K562 (cell line): ENCODE data around the gene PTHLH. TPM values are rescaled to one million over a fixed set of nuclear protein-coding genes. Genes with fewer than 3 reads are reported as not detected.

ENCODE experiments used
- CREM ChIP-seq: IDR thresholded peaks from 2 replicates; pipeline ENCODE4 v1.6.1; 2014; ENCODE audit warnings: antibody characterized with exemption, low read depth
- EP400 ChIP-seq: fragments of 450-650 bp; IDR thresholded peaks from 2 replicates; pipeline ENCODE4 v1.6.1; 2017; ENCODE audit warnings: antibody characterized with exemption, mild to moderate bottlenecking, moderate library complexity
- POLR2G ChIP-seq: fragments of 200-400 bp; formaldehyde crosslinking; IDR thresholded peaks from 2 replicates; pipeline ENCODE4 v1.6.1; 2017; ENCODE audit warnings: low read depth, mild to moderate bottlenecking, antibody characterized with exemption, low read length, moderate library complexity
- RFX7 ChIP-seq: fragments of 250-450 bp; sonication (Bioruptor Pico); IDR thresholded peaks from 2 replicates; pipeline ENCODE4 v1.5.1; 2021; ENCODE audit warnings: mild to moderate bottlenecking
- SMARCE1 ChIP-seq: fragments of 450-650 bp; IDR thresholded peaks from 2 replicates; pipeline ENCODE4 v1.7.1; 2016; ENCODE audit warnings: mild to moderate bottlenecking
- ZFX ChIP-seq: sonication (generic); formaldehyde crosslinking; IDR thresholded peaks from 2 replicates; pipeline ENCODE4 v1.8.0; 2022; ENCODE audit warnings: mild to moderate bottlenecking, missing genetic modification reagents, moderate library complexity
- polyA plus RNA-seq, 8 experiments: library from polyadenylated mRNA; depleted of rRNA in 4 of 8; stranded (reverse) in 5 of 8; unstranded in 3 of 8; fragments of >200 nt; fragmentation: Nextera tagmentation in 2 of 8; fragmentation: Illumina TruSeq in 1 of 8; extraction: Ambion mirVana in 2 of 8; extraction: Trizol in 1 of 8; gene quantifications; 2 replicates each; pipeline versions ENCODE4 v1.2.1 to v1.2.3, GENCODE V29; 2011 to 2014; ENCODE audit warnings: inconsistent platforms in 1 of 8, missing spikeins in 1 of 8
- total RNA-seq, 7 experiments: library from RNA; depleted of rRNA in 6 of 7; stranded (reverse); fragments of >200 nt in 6 of 7; fragmentation: Illumina TruSeq in 2 of 7; extraction: Trizol in 2 of 7; gene quantifications; 2 replicates each; pipeline versions ENCODE4 v1.2.1 to v1.2.3, GENCODE V29; 2011 to 2021; ENCODE audit warnings: low replicate concordance in 1 of 7
- TF ChIP-seq, protein P1 (sequence below): fragments of 200-800 bp; sonication (Bioruptor generic); IDR thresholded peaks from 2 replicates; pipeline ENCODE4 v1.6.1; 2017; ENCODE audit warnings: missing genetic modification characterization, missing compliant biosample characterization
- TF ChIP-seq, protein P2 (sequence below): fragments of 250-450 bp; sonication (Bioruptor Pico); IDR thresholded peaks from 2 replicates; pipeline ENCODE4 v1.4.0; 2020
- TF ChIP-seq, protein P3 (sequence below): fragments of 450-650 bp; IDR thresholded peaks from 2 replicates; pipeline ENCODE4 v1.6.1; 2016
- TF ChIP-seq, protein P4 (sequence below), 2 experiments: fragments of 450-650 bp; formaldehyde crosslinking in 1 of 2; IDR thresholded peaks; 2 replicates each; pipeline versions ENCODE4 v1.4.0 to v1.6.1; 2014 to 2020; ENCODE audit warnings: mild to moderate bottlenecking in 2 of 2, borderline replicate concordance in 1 of 2, low read depth in 1 of 2

Gene PTHLH
- total and polyA plus RNA-seq, 9 of the 15 experiments (the other 6 are each of a cell fraction or from before 2014, with no cell fraction given), result 0.14 to 2.5 (median 0.74) TPM

DNA sequence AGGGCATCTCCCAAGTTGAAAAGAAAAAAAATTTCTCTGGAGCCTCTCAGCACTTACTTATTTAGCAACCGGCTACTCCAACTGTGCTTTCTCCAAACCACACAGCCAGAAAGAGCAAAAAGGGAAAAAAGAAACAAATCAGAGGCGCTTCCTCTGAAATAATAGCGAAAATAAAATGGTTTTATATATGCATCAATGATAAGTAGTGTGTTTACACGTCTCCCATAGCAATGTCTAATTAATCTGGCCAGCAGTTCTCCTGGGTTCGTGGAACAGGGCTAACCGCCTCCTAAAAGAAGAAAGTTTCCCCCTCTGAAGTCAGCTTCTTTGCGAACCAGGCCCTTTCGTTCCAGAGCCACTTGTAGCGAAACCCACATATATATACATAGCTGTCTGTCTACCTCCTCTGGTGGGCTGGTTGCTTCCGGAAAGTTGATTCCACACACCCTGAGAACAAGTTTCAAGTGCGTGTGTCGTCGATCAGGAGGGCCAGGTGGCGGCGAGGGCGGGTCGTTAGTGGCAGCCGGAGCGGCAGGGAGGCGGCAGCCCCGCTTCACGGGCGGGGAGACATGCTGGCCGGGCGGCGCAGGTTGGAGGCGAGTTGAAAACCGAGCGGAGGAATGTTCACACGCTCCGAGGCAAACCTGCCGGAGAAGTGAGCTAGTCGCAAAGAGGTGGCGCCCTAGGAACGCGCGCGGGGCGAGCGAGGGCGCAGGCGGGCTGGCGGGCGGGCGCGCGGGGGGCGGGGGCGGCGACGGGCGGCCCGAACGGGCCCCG, 2.7 kb downstream of the PTHLH start (continued):
- TF ChIP-seq, protein P1, sequence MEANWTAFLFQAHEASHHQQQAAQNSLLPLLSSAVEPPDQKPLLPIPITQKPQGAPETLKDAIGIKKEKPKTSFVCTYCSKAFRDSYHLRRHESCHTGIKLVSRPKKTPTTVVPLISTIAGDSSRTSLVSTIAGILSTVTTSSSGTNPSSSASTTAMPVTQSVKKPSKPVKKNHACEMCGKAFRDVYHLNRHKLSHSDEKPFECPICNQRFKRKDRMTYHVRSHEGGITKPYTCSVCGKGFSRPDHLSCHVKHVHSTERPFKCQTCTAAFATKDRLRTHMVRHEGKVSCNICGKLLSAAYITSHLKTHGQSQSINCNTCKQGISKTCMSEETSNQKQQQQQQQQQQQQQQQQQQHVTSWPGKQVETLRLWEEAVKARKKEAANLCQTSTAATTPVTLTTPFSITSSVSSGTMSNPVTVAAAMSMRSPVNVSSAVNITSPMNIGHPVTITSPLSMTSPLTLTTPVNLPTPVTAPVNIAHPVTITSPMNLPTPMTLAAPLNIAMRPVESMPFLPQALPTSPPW (CRISPR knock-in tag), result peak; percentile 83
- peak; percentile 41; the same call in 1 of the 2 replicates for TF ChIP-seq CREM
- TF ChIP-seq, protein P2, sequence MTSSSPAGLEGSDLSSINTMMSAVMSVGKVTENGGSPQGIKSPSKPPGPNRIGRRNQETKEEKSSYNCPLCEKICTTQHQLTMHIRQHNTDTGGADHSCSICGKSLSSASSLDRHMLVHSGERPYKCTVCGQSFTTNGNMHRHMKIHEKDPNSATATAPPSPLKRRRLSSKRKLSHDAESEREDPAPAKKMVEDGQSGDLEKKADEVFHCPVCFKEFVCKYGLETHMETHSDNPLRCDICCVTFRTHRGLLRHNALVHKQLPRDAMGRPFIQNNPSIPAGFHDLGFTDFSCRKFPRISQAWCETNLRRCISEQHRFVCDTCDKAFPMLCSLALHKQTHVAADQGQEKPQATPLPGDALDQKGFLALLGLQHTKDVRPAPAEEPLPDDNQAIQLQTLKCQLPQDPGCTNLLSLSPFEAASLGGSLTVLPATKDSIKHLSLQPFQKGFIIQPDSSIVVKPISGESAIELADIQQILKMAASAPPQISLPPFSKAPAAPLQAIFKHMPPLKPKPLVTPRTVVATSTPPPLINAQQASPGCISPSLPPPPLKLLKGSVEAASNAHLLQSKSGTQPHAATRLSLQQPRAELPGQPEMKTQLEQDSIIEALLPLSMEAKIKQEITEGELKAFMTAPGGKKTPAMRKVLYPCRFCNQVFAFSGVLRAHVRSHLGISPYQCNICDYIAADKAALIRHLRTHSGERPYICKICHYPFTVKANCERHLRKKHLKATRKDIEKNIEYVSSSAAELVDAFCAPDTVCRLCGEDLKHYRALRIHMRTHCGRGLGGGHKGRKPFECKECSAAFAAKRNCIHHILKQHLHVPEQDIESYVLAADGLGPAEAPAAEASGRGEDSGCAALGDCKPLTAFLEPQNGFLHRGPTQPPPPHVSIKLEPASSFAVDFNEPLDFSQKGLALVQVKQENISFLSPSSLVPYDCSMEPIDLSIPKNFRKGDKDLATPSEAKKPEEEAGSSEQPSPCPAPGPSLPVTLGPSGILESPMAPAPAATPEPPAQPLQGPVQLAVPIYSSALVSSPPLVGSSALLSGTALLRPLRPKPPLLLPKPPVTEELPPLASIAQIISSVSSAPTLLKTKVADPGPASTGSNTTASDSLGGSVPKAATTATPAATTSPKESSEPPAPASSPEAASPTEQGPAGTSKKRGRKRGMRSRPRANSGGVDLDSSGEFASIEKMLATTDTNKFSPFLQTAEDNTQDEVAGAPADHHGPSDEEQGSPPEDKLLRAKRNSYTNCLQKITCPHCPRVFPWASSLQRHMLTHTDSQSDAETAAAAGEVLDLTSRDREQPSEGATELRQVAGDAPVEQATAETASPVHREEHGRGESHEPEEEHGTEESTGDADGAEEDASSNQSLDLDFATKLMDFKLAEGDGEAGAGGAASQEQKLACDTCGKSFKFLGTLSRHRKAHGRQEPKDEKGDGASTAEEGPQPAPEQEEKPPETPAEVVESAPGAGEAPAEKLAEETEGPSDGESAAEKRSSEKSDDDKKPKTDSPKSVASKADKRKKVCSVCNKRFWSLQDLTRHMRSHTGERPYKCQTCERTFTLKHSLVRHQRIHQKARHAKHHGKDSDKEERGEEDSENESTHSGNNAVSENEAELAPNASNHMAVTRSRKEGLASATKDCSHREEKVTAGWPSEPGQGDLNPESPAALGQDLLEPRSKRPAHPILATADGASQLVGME (CRISPR knock-in tag), result no peak
- no peak for TF ChIP-seq SMARCE1
- no peak for TF ChIP-seq RFX7 (CRISPR knock-in tag)
- no peak for TF ChIP-seq ZFX
- TF ChIP-seq POLR2G, result peak; percentile 77
- TF ChIP-seq, protein P3, sequence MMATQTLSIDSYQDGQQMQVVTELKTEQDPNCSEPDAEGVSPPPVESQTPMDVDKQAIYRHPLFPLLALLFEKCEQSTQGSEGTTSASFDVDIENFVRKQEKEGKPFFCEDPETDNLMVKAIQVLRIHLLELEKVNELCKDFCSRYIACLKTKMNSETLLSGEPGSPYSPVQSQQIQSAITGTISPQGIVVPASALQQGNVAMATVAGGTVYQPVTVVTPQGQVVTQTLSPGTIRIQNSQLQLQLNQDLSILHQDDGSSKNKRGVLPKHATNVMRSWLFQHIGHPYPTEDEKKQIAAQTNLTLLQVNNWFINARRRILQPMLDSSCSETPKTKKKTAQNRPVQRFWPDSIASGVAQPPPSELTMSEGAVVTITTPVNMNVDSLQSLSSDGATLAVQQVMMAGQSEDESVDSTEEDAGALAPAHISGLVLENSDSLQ, result 0 out of 2 replicates have a peak, but pooled peaks have one; percentile 11
- TF ChIP-seq, protein P4, sequence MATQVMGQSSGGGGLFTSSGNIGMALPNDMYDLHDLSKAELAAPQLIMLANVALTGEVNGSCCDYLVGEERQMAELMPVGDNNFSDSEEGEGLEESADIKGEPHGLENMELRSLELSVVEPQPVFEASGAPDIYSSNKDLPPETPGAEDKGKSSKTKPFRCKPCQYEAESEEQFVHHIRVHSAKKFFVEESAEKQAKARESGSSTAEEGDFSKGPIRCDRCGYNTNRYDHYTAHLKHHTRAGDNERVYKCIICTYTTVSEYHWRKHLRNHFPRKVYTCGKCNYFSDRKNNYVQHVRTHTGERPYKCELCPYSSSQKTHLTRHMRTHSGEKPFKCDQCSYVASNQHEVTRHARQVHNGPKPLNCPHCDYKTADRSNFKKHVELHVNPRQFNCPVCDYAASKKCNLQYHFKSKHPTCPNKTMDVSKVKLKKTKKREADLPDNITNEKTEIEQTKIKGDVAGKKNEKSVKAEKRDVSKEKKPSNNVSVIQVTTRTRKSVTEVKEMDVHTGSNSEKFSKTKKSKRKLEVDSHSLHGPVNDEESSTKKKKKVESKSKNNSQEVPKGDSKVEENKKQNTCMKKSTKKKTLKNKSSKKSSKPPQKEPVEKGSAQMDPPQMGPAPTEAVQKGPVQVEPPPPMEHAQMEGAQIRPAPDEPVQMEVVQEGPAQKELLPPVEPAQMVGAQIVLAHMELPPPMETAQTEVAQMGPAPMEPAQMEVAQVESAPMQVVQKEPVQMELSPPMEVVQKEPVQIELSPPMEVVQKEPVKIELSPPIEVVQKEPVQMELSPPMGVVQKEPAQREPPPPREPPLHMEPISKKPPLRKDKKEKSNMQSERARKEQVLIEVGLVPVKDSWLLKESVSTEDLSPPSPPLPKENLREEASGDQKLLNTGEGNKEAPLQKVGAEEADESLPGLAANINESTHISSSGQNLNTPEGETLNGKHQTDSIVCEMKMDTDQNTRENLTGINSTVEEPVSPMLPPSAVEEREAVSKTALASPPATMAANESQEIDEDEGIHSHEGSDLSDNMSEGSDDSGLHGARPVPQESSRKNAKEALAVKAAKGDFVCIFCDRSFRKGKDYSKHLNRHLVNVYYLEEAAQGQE (IDR thresholded peaks at IDR 0.05; ENCODE audit: borderline replicate concordance), result peak; percentile 32; the same call in 1 of the 2 replicates
- TF ChIP-seq, protein P4 (CRISPR knock-in tag; IDR thresholded peaks at IDR 0.05; ENCODE audit: low read depth), result no peak
- TF ChIP-seq EP400, result peak; percentile 36; the same call in 1 of the 2 replicates
